EL (cell line): Measurements from ENCODE around the gene TPCN2.

Source experiments
- DNase-seq: peaks from one replicate; pipeline ENCODE4 v3.0.0-alpha.2; 2016

Gene TPCN2

DNA sequence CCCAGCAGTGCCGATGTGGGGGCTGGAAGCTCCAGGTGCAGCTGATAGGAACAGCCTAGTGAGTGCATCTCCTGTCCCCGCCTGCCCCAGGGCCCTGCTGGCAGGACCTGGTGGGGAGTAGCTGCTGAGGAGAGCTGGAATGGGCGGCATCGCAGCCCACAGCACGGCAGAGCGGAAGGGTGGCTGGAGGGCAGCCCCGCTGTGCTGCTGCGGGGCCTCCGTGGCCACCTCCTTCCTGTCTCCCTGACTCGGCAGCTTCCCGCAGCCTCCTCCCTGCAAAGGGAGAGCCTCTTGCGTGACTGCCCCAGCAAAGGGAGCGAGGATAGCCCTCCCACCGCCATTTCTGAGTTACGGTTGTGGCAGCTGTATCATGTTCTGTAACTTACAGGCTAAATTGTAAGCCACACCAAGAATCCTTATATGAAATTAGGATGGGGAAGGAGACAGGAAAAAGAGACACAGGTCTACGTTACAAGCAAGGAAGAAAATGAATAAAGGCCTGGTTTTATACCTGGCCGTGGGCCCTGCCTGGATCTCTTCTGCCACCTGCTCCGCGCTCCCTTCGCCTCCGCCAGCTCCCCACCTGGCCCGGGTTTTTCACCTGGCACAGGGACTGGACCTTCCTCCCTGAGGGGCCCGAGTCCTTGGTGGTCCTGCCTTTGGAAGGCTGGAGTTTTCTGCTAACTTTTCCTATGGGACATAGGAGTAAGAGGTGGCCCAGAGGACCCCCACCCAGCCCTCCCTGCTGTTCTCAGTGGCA is 10.0 kb downstream of the TPCN2 start:
- no peak for DNase-seq

DNA sequence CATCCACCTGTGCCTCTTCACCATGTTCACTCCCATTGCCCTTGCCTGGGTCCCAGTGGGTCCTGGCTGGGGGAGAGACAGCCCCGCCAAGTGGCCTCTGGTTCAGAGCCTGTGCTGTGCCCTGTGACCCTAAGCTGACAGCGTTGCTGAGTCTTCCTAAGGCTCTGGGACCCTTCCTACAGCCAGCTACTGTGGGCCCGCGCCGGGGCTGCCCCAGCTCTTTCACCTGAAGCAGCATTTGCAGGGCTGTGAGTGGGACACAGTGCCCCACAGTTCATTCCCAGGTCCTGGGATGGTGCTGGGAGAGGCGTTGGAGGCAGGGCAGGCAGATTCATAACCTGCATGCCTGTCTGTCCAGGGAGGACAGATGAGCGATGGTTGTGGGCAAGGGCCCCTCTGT is 10.7 kb downstream of the TPCN2 start:
- no peak for DNase-seq

DNA sequence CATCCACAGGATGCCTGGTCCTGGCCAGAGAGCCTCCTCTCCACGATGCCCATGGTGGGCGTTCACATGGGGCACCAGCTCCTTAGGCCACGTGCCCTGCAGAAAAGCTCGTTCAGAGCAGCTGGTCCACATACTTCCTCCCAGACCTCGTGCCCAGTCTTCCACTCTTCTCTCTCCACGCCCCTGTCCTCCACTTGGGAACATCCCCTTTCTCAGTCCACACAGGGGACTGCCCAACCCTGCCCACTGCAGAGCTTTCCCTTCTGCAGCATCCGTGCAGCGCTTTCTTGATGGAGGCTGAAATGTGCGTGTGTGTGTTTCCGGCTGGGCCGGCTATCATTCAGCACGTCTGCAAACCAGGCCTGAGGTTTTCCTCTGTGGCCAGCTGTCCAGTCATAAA is 11.3 kb downstream of the TPCN2 start:
- DNase-seq = no peak

DNA sequence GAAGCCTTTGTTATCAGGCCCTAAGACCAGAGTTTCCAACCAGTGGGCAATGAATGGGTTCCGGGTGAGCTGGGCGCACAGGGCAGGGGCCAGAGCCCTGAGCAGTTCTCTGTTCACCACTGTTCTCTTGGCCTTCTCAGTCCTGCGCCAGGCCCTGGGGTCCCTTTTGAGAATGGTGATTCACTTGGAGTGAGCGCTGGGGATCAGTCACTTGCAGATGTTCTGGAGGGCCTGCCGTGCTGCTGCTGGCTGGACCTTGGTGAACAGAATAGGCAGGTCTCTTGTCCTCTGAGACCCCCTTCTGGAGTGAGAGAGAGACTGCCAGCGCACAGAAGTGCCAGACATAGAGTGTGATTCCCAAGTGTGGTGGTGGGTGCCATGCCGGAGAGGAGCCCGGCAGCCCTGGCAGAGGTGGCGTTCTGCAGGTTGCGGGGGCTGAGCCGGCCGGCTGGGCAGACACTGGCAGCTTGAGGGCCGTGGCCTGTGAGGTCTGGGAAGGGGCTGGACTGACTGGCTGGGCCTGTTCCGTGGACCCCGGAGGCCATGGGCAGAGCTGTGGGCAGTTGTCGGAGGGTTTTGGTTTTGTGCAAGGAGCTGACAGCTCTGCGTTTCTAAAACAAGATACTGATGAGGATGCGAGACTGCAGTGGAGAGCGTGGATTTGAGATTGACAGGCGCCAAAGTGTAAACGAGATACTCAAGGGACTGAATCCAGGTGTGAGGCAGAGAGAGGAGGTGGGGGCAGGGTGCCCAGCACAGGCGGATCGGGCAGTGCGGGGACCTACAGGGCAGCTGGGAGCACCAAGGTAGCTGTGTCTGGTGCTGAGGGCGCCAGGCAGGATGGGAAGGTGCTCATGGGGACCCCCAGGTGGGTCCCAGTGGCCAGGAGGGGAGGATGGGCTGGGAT is 12.3 kb downstream of the TPCN2 start:
- DNase-seq = no peak

DNA sequence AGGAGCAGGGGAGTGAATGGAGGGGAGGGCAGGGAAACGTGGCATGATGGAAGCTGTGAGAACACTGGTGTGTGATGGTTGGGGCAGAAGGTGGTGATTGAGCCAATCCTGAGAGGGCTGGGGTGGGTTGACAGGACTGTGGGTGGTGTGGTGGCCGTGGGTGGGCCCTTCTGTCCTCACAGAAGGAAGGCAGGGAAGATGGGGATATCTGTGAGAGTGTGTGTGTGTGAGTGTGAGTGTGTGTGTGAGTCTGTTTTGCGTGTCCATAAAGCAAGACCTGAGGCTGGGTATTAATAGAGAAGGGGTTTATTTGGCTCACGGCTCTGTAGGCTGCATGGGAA is 13.0 kb downstream of the TPCN2 start:
- no peak for DNase-seq

DNA sequence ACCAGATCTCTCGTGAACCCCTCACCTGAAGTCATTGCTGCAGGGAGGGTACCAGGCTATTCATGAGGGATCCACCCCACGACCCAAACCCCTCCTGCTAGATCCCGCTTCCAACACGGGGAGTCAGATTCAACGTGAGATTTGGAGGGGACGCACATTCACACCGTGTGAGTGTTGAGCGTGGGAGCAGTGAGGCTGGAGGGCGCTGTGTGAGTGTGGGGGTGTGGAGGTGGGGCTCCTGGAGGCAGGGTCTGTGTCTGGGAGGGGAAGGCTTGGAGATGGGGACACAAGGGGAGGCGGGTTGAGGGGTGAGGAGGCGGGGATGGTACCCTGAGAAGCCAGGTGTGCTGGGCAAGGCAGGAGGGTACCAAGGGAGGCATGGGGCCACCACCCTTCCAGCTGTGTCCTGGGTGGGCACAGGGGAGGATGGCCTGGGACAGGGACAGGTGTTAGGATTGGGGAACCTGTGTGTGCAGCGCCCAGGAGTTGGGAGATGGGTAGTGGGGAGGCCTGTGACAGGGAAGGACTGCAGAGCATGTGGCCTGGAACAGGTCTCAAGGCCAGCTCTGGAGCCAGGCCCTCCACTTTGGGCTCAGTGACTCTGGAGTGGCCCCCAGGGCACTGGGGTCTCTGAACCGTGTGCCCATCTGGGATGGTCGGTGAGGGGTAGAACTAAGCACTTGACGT is 13.6 kb downstream of the TPCN2 start:
- DNase-seq = no peak

DNA sequence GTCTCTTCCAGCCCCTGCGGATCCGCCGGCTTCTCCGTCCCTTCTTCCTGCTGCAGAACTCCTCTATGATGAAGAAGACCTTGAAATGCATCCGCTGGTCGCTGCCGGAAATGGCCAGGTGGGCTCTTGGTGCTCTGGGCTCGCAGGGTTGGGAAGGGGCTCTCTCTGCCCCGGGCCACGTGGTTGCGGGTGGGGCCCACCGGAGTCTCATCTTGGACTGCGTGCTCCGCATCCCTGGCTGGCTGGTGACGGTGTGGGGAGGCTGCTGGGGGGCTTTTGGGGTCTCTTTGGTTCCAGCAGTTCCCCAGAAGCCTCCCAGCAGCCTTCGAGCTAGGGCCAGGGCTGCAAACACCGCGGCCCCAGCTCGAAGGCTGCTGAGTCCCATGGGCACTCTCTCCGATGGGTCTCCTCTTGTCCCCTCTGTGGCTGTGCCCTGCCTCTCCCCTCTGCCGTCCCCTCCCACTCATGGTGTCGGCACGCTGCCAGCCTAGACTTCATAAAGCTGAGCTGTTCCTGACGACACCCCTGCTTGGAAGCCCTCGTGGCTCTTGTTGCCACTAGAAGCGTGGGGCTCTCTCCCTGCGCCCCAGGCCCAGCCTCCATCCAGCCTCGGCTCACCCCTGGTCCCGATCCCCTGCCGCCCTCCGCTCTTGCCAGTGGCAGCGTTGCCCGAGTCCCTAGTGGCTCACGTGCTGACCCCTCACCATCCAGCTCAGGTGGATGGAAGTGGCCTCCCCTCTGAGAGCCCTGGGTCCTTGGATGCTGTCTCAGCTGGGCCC is 14.3 kb downstream of the TPCN2 start:
- DNase-seq = no peak

DNA sequence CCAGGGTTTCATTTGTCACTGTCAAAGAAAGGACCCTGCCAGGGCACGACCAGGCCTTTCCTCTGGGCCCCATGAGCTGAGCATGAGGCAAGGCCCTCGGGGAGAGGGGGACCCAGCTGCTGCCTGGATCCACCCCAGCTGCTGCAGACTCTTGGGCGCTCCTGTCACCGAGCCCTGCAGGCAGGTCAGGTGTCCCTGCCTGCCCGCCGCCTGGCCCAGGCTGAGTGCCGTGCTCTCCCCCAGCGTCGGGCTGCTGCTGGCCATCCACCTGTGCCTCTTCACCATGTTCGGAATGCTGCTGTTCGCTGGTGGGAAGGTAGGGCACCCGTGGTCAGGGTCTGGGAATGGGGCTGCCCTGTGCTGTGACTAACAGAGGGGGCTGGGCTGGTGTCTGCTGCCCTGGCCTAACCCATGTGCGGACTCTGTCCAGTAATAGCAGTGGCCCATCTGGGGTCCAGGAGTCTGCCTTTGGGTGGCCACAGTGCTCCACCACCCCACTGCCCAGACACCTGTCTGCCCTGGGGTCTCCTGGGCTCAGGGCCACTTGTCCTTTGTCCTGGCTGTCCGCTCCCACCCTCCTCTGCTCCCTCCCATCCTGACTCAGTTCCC is 15.0 kb downstream of the TPCN2 start:
- DNase-seq = no peak

DNA sequence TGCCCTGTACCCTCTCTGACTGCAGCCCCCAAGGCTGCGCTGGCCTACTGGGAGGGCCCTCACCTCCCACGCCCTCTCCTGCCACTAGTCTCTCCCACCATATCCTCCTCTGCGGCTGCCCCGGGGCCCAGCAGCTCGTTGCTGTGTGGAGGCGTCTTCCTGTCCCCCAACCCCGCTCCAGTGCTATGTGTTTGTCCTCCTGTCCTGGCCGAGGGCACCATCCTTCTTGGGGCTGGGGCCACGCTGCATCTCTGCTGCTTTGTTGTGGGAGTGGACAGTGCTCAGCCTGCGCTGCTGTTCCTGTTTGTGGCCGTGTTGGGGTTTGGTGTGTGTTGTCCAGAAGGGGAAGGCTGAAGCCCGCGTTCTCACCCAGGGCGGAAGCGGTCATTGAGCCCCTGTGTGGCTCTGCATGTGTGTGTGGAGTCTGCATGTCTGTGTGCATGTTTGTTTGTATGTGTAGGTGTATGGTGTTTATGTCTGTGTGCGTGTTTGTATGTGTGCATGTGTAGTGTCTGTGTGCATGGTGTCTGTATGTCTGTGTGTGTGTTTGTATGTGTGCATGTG is 15.7 kb downstream of the TPCN2 start:
- DNase-seq = no peak

DNA sequence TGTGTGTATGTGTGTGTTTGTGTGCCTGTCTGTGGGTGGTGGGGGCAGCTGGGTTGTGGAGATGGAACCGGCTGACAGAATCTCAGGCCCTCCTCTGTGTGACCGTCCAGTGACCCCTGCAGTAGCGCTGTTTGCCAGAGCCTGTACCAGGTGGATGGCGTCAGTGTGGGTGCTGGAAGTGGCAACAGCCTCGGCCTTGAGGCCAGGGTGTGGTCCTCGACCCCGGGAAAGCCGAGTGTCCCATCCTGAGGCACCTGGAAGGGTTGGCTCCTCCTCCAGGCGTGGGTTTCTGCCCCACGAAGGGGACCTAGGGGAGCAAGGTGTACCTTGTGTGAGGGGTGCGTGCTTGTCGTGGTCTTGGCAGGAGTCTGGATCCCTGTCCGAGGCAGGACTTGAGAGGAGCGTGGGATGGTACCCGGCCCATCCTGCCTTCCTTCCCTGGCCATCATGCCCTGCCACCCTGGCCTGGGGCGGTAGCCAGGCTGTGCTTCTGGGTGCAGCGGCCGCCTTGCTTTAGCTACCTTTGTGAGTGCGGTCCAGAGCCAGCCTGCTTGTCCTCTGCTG is 16.5 kb downstream of the TPCN2 start:
- no peak for DNase-seq

DNA sequence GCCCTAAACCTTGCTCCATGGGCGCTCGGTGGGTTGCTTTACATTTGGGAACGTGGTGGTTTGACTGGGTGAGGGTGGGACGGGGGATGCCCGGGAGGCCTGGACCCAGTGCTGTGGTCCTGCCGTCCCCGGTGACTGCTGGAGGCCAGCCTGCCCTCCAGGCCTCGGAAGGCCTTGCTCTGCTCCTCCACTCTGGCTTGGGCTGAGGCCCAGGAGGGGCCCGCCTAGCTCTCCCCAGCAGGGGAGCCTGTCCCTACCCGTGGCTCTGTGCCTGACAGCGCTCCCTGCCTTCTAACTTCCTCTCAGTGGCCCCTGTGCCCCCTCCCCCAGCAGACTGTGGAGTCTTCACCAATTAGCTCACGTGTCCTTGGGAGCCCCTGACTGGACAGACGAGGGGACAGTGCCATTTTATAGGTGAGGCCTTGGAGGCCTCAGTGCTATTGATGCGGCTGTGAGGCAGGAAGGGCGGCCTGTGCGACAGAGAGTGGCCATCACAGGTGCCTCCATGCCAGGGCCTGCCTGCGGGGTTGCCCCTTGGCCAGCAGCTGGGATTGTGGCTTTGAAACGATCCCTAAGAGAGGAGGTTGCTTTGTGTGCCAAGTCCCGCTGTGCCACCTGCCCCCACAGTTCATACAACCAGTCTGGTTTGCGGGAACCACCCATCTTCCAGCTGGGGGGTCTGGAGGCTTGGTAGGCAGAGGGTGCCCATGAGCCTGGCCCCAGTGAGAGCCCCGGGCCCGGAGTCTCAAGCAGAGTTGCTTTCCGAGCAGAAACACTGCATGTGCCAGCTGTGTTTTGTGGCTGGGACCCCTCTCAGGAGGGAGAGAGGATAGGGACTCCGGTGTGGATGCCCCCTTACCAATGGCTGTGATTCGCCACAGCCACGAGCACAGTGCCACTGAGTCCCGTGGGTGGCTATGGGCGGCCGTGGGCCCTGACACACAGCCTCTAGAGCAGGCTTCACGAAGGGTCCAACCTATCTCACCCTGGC is 17.7 kb downstream of the TPCN2 start:
- no peak for DNase-seq

DNA sequence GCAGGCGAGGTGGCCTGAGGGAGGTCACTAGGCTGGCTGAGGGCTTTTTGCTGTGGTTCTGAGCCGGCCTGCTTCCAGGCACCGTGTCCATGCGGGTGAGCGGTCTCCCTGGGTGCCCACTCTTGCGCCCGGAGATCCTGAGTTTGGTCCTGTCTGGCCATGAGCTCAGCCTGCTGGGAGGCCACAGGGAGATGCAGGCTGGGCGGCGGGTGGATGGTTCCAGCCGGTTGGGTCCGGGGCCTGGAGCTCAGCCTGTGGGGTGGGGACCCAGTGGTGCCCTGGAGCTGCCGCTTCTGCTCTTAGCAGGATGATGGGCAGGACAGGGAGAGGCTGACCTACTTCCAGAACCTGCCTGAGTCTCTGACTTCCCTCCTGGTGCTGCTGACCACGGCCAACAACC is 18.5 kb downstream of the TPCN2 start:
- no peak for DNase-seq

DNA sequence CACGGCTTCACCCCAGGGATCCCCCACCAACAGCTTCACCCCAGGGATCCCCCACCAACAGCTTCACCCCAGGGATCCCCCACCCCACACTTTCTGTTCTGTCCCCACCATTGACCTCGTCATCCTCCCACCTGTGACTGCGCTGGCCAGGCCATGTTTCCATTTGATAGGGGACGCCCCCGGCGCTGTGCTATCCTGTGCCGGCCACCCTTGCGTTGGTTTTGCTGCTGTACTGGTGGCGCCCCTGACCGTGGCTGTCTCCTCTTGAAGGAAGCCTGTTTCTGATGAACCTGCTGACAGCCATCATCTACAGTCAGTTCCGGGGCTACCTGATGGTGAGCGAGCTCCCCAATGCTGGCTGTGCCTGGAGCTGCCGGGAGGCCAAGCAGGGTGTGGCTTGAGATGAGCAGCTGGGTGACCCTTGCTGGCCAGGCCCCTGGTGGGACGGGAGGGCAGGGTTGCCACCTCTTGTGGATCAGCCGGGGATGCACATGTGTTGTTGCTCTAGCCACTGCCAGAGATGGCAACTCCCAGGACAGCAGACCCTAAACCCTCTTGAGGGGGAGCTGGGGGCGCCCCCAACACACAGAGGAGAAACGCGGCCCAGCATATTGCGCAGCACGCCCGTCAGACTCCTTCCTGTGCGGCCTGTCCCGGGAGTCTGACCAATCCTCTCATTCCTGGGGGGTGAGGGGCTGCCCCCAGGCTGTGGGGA is 22.5 kb downstream of the TPCN2 start:
- no peak for DNase-seq

DNA sequence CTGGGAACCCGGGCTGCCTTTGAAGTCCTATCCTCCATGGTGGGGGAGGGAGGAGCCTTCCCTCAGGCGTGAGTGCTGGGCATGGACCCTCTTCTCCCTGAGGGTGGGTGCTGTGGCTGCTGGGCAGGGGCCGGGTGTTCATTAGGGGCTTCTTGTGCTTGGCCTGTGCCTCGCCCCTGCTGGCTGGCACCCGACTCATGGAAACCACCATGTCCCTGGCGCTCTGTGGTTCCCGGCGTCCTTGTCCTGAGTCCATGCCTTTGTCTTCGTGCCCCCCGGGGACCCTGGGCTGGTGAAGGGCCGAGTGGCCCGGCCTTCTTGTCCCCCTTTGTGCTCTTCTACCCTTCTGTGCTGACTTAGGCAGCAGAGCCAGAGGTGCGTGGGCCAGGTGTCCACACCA is 23.2 kb downstream of the TPCN2 start:
- no peak for DNase-seq

DNA sequence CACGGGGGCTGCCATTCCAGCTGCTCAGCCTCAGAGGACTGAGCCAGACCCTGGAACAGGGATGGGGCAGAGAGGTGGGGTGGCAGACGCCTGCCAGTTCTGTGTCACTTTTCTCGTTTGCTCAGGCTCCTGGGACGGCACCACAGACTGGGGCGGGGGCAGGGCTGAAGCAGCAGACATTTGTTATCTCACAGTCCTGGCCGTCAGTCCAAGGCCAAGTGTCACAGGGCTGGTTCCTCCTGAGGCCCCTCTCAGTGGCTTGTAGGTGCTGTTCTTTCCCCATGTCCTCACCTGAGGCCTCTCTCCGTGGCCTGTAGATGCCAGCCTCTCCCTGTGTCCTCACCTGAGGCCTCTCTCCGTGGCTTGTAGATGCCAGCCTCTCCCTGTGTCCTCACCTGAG is 24.7 kb downstream of the TPCN2 start:
- no peak for DNase-seq

DNA sequence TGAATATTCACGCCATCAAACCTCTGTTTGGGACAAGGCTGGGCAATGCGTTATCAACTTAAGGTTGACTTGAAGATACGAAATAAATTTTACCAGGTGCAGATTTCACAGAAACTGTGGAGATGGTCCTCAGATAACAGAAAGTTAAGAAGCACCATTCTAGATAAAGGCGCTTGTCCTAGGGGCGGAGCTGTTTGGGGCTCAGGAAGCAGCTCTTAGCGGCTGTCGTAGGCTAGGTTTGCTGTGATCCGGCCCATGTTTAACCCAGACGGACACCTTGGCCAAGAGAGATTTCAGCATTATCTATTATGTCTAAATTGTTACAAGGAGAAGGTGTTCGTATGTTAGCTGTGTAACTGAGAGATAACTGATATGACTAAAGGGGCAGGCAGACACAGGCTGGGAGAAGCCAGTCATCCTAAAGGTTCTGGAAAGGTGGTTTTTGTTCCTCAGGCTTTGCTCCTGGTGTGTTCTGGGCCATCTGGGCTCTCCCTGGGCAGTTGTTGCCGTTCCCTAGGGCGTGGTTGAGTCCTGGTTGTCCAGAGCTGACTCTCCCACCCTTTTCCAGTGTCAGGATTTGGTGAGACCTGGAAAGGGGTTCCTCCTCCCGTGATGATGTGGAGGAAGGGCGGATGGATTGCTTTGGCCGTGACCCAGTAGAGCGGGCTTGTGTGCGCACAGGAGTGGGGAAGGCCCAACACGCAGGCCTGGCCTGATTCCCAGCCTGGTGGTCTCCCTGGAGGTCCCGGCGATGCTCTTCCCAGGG is 25.8 kb downstream of the TPCN2 start:
- DNase-seq = no peak

DNA sequence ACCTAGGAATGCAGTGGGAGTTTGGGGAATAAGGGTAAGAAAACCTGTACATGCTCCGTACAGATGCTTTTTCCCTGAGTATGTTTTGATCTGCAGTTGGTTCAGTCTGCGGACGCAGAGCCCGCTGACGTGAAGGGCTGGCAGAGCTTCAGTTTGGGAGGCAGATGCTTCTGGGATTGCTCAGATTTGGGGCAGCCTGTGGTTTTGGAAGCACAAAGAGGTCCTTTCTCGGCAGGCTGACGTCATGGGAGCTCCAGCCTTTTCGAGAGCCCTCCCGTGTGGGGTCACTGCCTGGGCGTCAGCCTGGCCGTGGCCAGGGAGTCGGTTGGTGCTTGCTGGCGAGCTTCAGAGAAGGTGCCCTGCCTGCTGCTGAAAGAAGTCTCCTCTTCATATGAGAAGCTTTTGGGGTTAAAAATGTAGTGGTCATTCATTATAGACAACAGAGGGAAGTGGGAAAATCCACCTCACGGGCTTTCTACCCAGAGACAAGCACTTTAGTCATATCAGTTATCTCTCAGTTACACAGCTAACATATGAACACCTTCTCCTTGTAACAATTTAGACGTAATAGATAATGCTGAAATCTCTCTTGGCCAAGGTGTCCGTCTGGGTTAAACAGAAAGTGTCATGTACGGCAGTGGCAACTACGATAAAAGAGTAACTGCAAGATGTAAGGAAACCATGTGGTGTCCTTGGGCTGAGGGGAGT is 26.8 kb downstream of the TPCN2 start:
- DNase-seq = peak; percentile 99

DNA sequence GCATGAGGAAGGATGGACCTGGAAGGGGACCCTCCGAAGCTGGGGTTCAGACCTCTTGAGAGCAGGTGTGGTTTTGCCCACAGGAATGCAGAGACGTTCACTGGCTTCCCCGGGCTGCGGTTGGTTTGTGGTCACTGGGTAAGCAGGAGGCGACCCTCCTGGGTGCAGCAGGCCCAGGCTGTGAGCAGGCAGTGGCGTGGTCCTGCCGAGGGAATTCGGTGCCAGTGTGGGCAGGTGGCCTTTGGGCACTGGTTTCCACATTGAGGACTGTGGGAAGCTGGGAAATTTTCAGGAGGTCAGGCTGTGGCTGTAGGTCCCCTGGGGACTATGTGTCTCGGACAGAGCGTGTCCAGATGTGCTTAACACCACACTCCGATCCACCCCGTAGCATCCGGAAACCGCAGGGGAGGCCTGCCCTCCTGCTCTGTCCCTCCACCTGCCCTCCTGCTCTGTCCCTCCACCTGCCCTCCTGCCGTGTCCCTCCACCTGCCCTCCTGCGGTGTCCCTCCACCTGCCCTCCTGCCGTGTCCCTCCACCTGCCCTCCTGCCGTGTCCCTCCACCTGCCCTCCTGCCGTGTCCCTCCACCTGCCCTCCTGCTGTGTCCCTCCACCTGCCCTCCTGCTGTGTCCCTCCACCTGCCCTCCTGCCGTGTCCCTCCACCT is 27.5 kb downstream of the TPCN2 start:
- peak; percentile 65 for DNase-seq
